GM18526 (cell line): Measurements from ENCODE around the gene BTBD18.

ENCODE experiments used
- POLR2A ChIP-seq: IDR thresholded peaks from 3 replicates; pipeline ENCODE4 v1.6.1; 2011; ENCODE audit not compliant: insufficient read length; ENCODE audit errors: extremely low read depth

The BTBD18 gene

DNA sequence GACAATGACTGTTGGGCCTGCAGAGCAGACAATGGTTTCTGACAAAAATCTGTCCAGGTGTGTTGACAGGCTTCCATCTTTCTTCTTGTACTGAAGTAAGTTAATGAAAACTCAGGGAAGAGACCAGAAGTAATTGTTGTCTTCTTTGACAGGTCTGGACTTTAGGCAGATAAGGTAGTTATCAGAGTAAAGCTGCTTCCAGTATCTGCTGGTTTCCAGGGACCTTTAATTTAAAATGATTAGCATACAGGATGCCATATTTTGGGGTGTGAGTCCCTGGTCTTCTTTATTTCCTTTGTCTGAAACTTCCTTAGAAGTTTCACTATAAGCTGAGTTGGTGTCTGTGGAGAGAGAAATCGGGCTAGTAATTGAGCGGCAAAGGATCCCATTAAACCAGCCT, 37.8 kb downstream of the BTBD18 start:
- TF ChIP-seq POLR2A = no peak

- peak; percentile 72 for TF ChIP-seq POLR2A
These were observed 39.1 kb downstream of the BTBD18 start, which contains the start of gene TMX2 for GRCh38 chr11:57712256-57713150. Gene TMX2, plus strand, starts transcription at chr11:57712593. Its CDS starts 26 bp downstream, at chr11:57712619.

DNA sequence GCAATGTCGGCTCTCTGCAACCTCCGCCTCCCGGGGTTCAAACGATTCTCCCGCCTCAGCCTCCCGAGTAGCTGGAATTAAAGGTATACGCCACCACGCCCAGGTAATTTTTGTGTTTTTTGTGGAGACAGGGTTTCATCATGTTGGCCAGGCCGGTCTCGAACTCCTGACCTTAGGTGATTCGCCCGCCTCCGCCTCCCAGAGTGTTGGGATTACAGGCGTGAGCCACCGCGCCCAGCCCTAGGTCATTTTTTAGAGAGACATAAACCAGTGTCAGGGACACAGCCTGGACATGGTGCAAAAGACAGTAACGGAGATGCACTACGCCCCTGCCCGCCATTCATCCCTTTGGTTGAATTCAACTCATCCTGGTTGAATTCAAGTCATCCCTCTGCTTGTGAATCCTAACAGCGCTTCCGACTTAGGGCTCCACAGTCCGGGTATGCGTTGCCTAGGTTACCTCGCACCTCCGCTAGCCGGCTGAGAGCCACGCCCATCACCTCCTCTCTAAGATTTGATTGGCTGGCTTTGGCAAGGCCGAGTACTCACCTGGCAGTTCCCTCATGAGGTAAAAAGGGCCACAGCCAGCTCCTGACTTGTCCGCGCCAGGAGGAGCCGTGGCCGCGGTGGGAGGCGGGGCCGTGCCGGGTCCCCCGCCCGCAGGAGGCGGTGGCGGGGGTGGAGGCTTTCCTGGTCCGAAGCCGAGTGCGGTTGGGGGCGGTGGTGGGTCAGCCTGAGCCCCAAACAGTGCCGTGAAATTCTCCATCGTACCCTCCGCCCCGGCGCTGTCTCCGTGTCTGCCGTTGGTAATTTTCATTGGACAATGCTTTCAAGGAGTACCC, 40.0 kb downstream of the BTBD18 start, which contains the start of gene MED19:
MED19 (minus strand) TSS at position 802 of the 842 bp plus-strand sequence; CDS start at position 766, 36 bp downstream.
- peak; percentile 17 for TF ChIP-seq POLR2A

- no peak for TF ChIP-seq POLR2A
These were observed 41.7 kb downstream of the BTBD18 start for GRCh38 chr11:57709802-57710367.

DNA sequence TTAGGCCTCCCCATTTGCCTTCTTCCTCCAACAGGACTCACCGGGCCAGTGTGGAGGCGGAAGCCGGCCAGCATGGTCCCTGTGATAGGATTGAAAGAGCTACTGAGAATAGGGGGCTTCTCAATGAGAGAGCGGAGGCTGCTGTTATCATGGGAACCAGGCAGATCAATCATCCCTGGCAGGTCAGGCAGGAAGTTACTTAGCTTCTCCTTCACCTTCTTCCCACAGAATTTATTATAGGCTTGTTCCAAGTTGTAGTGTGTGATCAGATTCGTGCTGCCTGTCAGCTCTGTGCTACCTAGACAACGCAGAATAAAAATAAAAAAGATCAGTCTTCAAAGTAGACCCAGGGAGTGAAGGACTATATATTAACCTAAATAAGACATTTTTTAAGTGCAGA, 46.7 kb downstream of the BTBD18 start:
- TF ChIP-seq POLR2A = no peak

- no peak for TF ChIP-seq POLR2A
These were observed 48.3 kb downstream of the BTBD18 start for GRCh38 chr11:57703341-57703740.

GRCh38 chr11:57700425-57700824, 51.2 kb downstream of the BTBD18 start:
- TF ChIP-seq POLR2A = no peak

- no peak for TF ChIP-seq POLR2A
These were observed 51.8 kb downstream of the BTBD18 start for GRCh38 chr11:57699813-57700212.

- no peak for TF ChIP-seq POLR2A
These were observed 52.7 kb downstream of the BTBD18 start for GRCh38 chr11:57698843-57699365.
